ENCODE measurements around the gene GPRC5C. TPM values are rescaled to one million over a fixed set of nuclear protein-coding genes. Genes with fewer than 3 reads are reported as not detected.
A peak's percentile ranks its signal among the peaks of the same experiment; 100 is the strongest.

Gene GPRC5C
- total and polyA plus RNA-seq, 2 of the 13 experiments (the other 11 are each of a cell fraction or from before 2014, with no cell fraction given), result 85.6 to 300 TPM

GRCh38 chr17:74427048-74427762 is 4.7 kb upstream of the GPRC5C start (continued):
- TF ChIP-seq ZNF503 (CRISPR knock-in tag; IDR thresholded peaks at IDR 0.05) (peak; percentile 42; the same call in 1 of the 2 replicates), ZNF816 (CRISPR knock-in tag; IDR thresholded peaks at IDR 0.05; ENCODE audit: borderline replicate concordance) (no peak; the same call in 1 of the 2 replicates), ZNF580 (CRISPR knock-in tag; IDR thresholded peaks at IDR 0.05; ENCODE audit: borderline replicate concordance, low read depth) (no peak), ZKSCAN8 (CRISPR knock-in tag; IDR thresholded peaks at IDR 0.05; ENCODE audit: borderline replicate concordance) (no peak), ETV6 (CRISPR knock-in tag; conservative IDR thresholded peaks at IDR 0.05) (peak; percentile 61; the same call in 1 of the 2 replicates), YY1 (IDR thresholded peaks at IDR 0.05; ENCODE audit: insufficient read depth, insufficient replicate concordance, low read depth, low read length) (peak; percentile 58), FUBP1 (CRISPR knock-in tag; IDR thresholded peaks at IDR 0.05; ENCODE audit: borderline replicate concordance) (peak; percentile 21; the same call in 1 of the 2 replicates), RBFOX2 (IDR thresholded peaks at IDR 0.05; ENCODE audit: low read depth, low read length) (peak; percentile 71), THAP9 (CRISPR knock-in tag; IDR thresholded peaks at IDR 0.05; ENCODE audit: borderline replicate concordance) (peak; percentile 57), IRF1 (CRISPR knock-in tag; IDR thresholded peaks at IDR 0.05; ENCODE audit: low read depth) (no peak), ZNF343 (CRISPR knock-in tag; IDR thresholded peaks at IDR 0.05) (no peak), ZNF558 (CRISPR knock-in tag; IDR thresholded peaks at IDR 0.05; ENCODE audit: borderline replicate concordance) (peak; percentile 73; the same call in 1 of the 2 replicates), E2F1 (CRISPR knock-in tag; IDR thresholded peaks at IDR 0.05) (no peak), DRAP1 (CRISPR knock-in tag; IDR thresholded peaks at IDR 0.05) (peak; percentile 96), ARNT (IDR thresholded peaks at IDR 0.05) (no peak), ZBTB38 (CRISPR knock-in tag; IDR thresholded peaks at IDR 0.05) (peak; percentile 78), ZGPAT (CRISPR knock-in tag; IDR thresholded peaks at IDR 0.05) (peak; percentile 84)

Data from HepG2 (cell line).